ENCODE measurements around the gene MMP24OS.
"Not testable (repeated sequence)": the region's sequence is repeated elsewhere in the genome, so short reads cannot be mapped to it uniquely, and the experiment has no call there.

Gene MMP24OS

DNA sequence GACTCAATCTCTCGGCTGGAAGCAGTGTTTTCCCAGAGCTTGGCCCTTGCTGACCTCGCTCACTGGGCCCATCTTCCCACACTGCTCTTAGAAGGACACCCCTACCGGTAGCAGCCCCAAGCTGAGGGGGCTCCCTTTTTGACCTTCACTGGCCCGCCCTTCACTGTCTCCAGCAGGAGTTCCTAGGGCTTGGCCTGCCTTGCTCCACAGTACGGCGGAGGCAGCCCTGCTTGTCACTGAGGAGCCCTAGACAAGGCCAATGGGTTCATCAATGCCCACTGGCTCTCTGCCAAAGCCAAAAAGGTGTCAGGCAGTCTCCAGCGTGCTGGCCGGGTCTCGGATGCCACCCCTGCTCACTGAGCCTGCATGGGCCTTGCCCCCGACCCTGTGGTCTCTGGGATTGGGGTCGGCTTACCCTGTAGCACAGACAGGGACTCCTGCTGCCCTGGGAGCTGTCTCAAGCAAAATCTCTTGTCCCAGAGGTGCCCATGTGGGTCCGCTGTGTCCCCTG lies 2.1 kb downstream of the MMP24OS start:
- no peak for DNase-seq (ENCODE audit: low read depth in 2 of 2)

- no peak for DNase-seq (ENCODE audit: low read depth in 2 of 2)
These were observed 3.5 kb downstream of the MMP24OS start for GRCh38 chr20:35274172-35275092.

GRCh38 chr20:35273449-35274171 lies 4.3 kb downstream of the MMP24OS start:
- DNase-seq (ENCODE audit: low read depth in 2 of 2) = no peak

DNA sequence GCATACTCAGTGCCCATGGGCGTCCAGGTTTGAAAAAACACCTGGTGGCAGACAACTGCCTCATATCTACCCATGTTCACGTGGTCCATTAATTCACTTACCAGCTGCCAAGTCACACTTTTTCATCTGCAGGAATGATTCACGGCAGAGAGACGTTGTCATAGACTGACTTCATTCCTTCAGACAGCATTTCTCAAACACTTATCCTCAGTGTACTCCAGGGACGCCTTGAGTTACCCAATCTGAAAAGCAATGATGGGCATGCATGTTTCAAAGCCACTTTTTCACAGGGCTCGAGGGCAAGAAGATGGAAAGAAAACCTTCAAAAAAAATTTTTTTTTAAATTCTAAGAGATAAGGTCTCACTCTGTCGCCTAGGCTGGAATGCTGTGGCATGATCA lies 6.0 kb downstream of the MMP24OS start:
- DNase-seq (ENCODE audit: low read depth in 2 of 2) = no peak

DNA sequence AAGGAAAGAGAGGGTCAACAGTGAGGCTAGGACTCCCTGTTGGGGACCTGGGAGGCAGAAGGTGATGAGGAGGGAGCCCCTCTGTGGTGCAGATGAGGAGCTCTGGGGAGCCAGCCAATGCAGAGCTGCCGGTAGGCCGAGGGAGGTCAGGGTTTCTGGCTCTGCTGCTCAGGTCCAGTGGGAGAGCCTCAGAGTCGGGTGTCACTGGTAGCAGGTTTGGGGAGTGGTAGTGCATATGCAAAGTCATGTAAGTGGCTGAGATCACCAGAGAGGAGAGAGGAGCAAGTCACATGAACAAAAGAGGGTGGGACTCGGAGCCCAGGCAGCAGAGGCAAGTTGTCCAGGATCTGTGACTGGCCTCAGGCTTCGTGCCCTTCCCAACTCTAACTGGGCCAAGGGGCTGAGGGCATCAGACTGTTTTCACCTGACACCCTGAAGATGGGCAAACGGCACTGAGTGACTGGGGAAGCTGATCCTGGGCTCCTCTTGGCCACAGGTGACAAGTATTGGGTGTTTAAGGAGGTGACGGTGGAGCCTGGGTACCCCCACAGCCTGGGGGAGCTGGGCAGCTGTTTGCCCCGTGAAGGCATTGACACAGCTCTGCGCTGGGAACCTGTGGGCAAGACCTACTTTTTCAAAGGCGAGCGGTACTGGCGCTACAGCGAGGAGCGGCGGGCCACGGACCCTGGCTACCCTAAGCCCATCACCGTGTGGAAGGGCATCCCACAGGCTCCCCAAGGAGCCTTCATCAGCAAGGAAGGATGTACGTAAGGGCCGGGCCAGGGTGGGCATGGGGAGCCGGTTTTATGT lies 6.6 kb downstream of the MMP24OS start:
- DNase-seq (ENCODE audit: low read depth in 2 of 2) = no peak

DNA sequence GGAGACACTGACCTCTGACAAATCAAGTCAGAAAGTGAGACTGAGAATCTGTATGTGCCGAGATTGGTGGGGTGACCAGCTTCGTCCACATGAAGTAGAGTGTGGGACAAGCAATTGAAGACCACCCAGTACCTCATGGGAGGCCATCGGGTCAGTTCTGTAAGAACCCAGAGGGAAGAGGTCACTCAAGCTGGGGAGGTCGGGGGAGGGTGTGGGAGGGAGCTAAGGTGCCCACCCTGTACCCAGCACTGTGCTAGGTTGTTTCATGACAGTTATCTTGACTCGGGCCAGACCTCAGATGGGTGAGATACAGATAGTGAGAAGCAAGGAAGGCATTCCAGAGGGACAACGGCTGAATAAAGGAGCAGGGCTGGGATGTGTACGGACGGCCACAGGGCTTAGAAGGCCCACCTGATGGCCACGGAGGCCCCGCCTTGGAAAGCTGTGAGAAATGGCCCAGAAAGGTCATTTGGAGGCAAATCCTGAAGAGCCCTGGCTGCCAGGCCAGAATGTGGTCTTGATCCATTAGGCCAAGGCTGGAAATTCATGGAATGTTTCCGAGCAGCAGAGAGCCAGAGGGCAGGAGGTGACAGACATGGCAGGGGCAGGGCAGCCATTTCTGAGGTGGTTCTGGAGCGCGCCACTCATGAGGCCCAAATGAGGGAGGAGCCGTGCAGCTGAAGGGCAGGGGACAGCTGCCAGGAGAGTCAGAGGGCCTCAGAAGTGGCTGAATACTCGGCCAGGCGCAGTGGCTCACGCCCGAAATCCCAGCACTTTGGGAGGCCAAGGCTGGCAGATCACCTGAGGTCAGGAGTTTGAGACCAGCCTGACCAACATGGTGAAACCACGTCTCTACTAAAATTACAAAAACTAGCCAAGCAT lies 7.7 kb downstream of the MMP24OS start:
- DNase-seq (ENCODE audit: low read depth in 2 of 2) = no peak

DNA sequence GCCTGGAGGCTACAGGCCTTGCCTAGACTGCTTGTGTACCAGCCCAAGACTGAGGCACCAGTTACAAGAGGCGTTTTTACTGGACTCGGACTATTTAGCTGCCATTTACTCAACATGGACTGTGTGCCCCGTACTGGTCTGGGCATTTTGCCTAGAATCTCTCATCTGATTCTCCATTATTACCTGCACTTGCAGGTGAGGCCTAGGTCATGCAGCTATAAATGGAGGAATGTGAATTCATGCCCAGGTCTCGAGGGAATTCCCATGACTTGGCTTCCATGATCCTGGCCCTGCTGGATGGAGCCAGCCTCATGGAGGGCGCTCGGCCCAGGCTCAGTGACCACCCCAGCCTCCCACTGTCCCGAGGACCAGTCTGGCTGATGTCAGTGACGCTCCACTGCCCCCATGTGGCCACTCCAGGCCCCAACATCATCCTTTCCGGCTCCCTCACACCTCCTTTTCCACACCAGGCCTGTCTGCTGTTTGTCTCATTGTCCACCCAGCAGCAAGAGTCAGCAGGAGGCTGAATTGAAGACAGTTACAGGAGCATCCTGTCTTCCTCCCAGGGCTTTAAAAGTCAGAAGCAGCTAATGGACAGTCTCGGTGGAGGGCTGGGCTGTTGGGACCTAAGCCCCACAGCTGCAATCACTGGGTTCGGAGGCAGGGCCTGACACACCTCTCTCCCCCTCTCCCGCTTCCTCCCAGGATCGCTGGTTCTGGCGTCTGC lies 8.7 kb downstream of the MMP24OS start:
- DNase-seq (ENCODE audit: low read depth in 2 of 2) = no peak

- DNase-seq (ENCODE audit: low read depth in 2 of 2) = no peak
These were observed 10.8 kb downstream of the MMP24OS start for GRCh38 chr20:35267092-35267491.

GRCh38 chr20:35264755-35265154 lies 13.2 kb downstream of the MMP24OS start:
- no peak for DNase-seq (ENCODE audit: low read depth in 2 of 2)

- DNase-seq (ENCODE audit: low read depth in 2 of 2) = no peak
These were observed 14.2 kb downstream of the MMP24OS start for GRCh38 chr20:35263532-35264341.

GRCh38 chr20:35262731-35263531 lies 15.0 kb downstream of the MMP24OS start:
- DNase-seq (ENCODE audit: low read depth in 2 of 2) = peak in 1 of 2 experiments; percentile 19

GRCh38 chr20:35262321-35262720 lies 15.6 kb downstream of the MMP24OS start:
- not testable (repeated sequence) for DNase-seq (ENCODE audit: low read depth in 2 of 2)

DNA sequence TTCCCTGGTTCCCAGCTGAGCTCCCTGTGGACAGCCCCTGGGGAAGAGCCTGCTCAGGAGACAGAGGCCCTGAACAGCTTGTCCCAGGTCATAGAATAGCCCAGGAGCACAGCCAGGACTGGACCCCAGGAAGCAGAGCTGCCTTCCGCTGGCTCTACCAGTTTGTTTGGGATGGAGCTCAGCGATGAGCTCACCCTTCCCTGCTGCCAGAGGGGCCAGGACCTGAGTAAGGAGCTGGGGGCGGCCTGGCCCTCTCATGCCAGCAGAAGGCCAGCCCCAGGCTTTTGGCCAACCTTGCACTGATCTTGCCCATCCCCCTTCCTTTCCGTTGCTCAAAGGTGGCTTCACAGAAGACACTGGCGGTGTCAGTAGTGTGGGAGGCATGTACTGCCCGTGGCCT lies 17.5 kb downstream of the MMP24OS start:
- DNase-seq (ENCODE audit: low read depth in 2 of 2) = no peak

GRCh38 chr20:35257175-35257909 lies 20.6 kb downstream of the MMP24OS start:
- DNase-seq (ENCODE audit: low read depth in 2 of 2) = no peak

- no peak for DNase-seq (ENCODE audit: low read depth in 2 of 2)
These were observed 23.4 kb downstream of the MMP24OS start for GRCh38 chr20:35254448-35254999.

DNA sequence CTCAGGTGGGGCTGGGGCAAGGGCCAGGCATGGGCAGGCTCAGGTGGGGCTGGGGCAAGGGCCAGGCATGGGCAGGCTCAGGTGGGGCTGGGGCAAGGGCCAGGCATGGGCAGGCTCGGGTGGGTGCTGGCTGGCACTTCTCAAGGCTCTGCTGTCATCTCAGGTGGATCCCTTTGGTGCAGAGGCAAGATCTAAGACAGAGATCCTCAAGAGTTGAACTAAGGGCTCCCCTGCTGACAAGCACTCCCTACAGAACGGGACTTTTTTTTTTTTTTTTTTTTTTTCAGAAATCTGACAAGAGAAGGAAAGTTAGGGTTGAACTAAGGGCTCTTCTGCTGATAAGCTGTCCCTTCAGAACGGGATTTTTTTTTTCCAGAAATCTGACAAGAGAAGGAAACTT lies 24.9 kb downstream of the MMP24OS start:
- no peak for DNase-seq (ENCODE audit: low read depth in 2 of 2)

- DNase-seq (ENCODE audit: low read depth in 2 of 2) = not testable (repeated sequence)
These were observed 25.3 kb downstream of the MMP24OS start for GRCh38 chr20:35252598-35252997.

Measured in fibroblast of skin of left biceps (primary cell).